HFFc6 (cell line): ENCODE results near the gene SLC29A3. TPM values are rescaled to one million over a fixed set of nuclear protein-coding genes. Genes with fewer than 3 reads are reported as not detected.
A peak's percentile ranks its signal among the peaks of the same experiment; 100 is the strongest.

ENCODE experiments used
- DNase-seq: peaks from one replicate; pipeline ENCODE4 v3.0.0-alpha.2; 2018
- H3K27ac Mint-ChIP-seq: 2 replicates; pipeline ENCODE4 v1.8.0; 2020; ENCODE audit warnings: mild to moderate bottlenecking, mixed read lengths
- H3K27me3 Mint-ChIP-seq: 2 replicates; pipeline ENCODE4 v1.8.0; 2021; ENCODE audit warnings: mild to moderate bottlenecking, moderate library complexity, mixed read lengths; ENCODE audit not compliant: insufficient read depth
- H3K36me3 Mint-ChIP-seq: 2 replicates; pipeline ENCODE4 v1.8.0; 2021; ENCODE audit warnings: low read depth, mixed read lengths
- H3K4me1 Mint-ChIP-seq: 2 replicates; pipeline ENCODE4 v1.8.0; 2020; ENCODE audit warnings: low read depth, mixed read lengths
- H3K4me3 Mint-ChIP-seq: 2 replicates; pipeline ENCODE4 v1.8.0; 2020; ENCODE audit warnings: mild to moderate bottlenecking, moderate library complexity, mixed read lengths
- H3K9me3 Mint-ChIP-seq: 2 replicates; pipeline ENCODE4 v1.8.0; 2020; ENCODE audit warnings: mild to moderate bottlenecking, mixed read lengths
- CTCF ChIP-seq: fragments of 200-600 bp; sonication (generic); IDR thresholded peaks from 2 replicates; pipeline ENCODE4 v1.5.0; 2021; ENCODE audit warnings: antibody characterized with exemption, mild to moderate bottlenecking
- total RNA-seq, 6 experiments: library from RNA; stranded (reverse); fragmentation: NEBNext Ultra II Directional; extraction: Animal tissue kit (Norgen Biotek cat#: 25700); gene quantifications; 2 replicates in 1 of 6; 3 replicates in 5 of 6; pipeline ENCODE4 v1.2.3, GENCODE V29; 2021

Gene SLC29A3
- total RNA-seq, 6 experiments from 2014 or later = 2.1 to 4.4 (median 2.7) TPM

- H3K27ac Mint-ChIP-seq = no peak overlapping the region
- no peaks in the 10 kb centered on the region for H3K36me3 Mint-ChIP-seq
- H3K27me3 Mint-ChIP-seq = peaks cover 9% of the 10 kb centered on the region
- peaks cover 28% of the 10 kb centered on the region for H3K4me1 Mint-ChIP-seq
- H3K4me3 Mint-ChIP-seq = no peak overlapping the region
- no peak for TF ChIP-seq CTCF
- DNase-seq = no peak
- H3K9me3 Mint-ChIP-seq = no peaks in the 10 kb centered on the region
Observed at GRCh38 chr10:71360735-71361134, 41.7 kb downstream of the SLC29A3 start.

- peaks cover 9% of the 10 kb centered on the region for H3K27me3 Mint-ChIP-seq
- no peaks in the 10 kb centered on the region for H3K36me3 Mint-ChIP-seq
- no peak overlapping the region for H3K4me3 Mint-ChIP-seq
- H3K4me1 Mint-ChIP-seq = peaks cover 33% of the 10 kb centered on the region
- no peaks in the 10 kb centered on the region for H3K9me3 Mint-ChIP-seq
- DNase-seq = no peak
- no peak overlapping the region for H3K27ac Mint-ChIP-seq
- TF ChIP-seq CTCF = no peak
Observed at GRCh38 chr10:71361581-71361980, 42.5 kb downstream of the SLC29A3 start.

- Mint-ChIP-seq H3K4me1 (peaks cover 38% of the 10 kb centered on the region), H3K36me3 (no peaks in the 10 kb centered on the region), H3K27me3 (peaks cover 9% of the 10 kb centered on the region), H3K4me3 (no peak overlapping the region), H3K9me3 (no peaks in the 10 kb centered on the region), H3K27ac (no peak overlapping the region)
- no peak for DNase-seq
- TF ChIP-seq CTCF = no peak
Observed at GRCh38 chr10:71362141-71362540, 43.1 kb downstream of the SLC29A3 start.

- Mint-ChIP-seq H3K4me1 (peaks cover 31% of the 10 kb centered on the region), H3K27ac (peak overlapping the region; percentile 75; the same call in 1 of the 2 replicates), H3K36me3 (no peaks in the 10 kb centered on the region)
Observed at GRCh38 chr10:71363936-71364335, 44.9 kb downstream of the SLC29A3 start.

GRCh38 chr10:71365366-71365765 is 46.3 kb downstream of the SLC29A3 start:
- no peaks in the 10 kb centered on the region for H3K9me3 Mint-ChIP-seq
- DNase-seq = no peak
- peaks cover 5% of the 10 kb centered on the region for H3K27me3 Mint-ChIP-seq
- H3K4me1 Mint-ChIP-seq = peaks cover 31% of the 10 kb centered on the region
- 0 out of 2 replicates have a peak overlapping the region, but pooled peaks have one; percentile 75 for H3K27ac Mint-ChIP-seq
- TF ChIP-seq CTCF = no peak
- no peak overlapping the region for H3K4me3 Mint-ChIP-seq
- H3K36me3 Mint-ChIP-seq = no peaks in the 10 kb centered on the region

More at GRCh38 chr10:71363936-71364335, 44.9 kb downstream of the SLC29A3 start:
- H3K4me3 Mint-ChIP-seq = peak overlapping the region; percentile 50; the same call in 1 of the 2 replicates
- DNase-seq = no peak
- H3K27me3 Mint-ChIP-seq = peaks cover 6% of the 10 kb centered on the region
- H3K9me3 Mint-ChIP-seq = no peaks in the 10 kb centered on the region
- TF ChIP-seq CTCF = no peak

- Mint-ChIP-seq H3K4me1 (peaks cover 31% of the 10 kb centered on the region), H3K27ac (no peak overlapping the region), H3K36me3 (no peaks in the 10 kb centered on the region), H3K9me3 (no peaks in the 10 kb centered on the region), H3K27me3 (peaks cover 14% of the 10 kb centered on the region), H3K4me3 (no peak overlapping the region)
- no peak for DNase-seq
- TF ChIP-seq CTCF = no peak
Observed at GRCh38 chr10:71366690-71367089, 47.6 kb downstream of the SLC29A3 start.
